HCT116 (cell line): ENCODE data around the gene REG1A. TPM values are rescaled to one million over a fixed set of nuclear protein-coding genes. Genes with fewer than 3 reads are reported as not detected.

Experiments used
- ATAC-seq: fragments of 200-7000 bp; cut with Tn5 transposase; 2 replicates; pipeline ENCODE4 v1.9.1; 2020; ENCODE audit warnings: mild to moderate bottlenecking, moderate library complexity
- BruUV-seq: library from RNA; stranded (reverse); fragments of 400-500 nt; replicated peaks from 2 replicates; lab custom pipeline; 2021; lab: Mats Ljungman, UMichigan
- CTCF ChIA-PET: fragments of 300-600 bp; sonication (Branson Sonifier 250); formaldehyde crosslinking; loops from one replicate; lab custom pipeline; 2021; ENCODE audit warnings: antibody characterized with exemption; lab: Charles Lee
- POLR2A ChIA-PET: fragments of 300-600, 350-600 bp; sonication (Branson Sonifier 250); formaldehyde crosslinking; loops from one replicate; lab custom pipeline; 2021; ENCODE audit warnings: antibody characterized with exemption; lab: Charles Lee
- RAD21 ChIA-PET, 2 experiments: fragments of 300-600 bp; sonication (Branson Sonifier 250); formaldehyde crosslinking; loops; one replicate each; lab custom pipeline; 2023; ENCODE audit warnings: low total read pairs in 2 of 2; ENCODE audit not compliant: uncharacterized antibody in 2 of 2, unreplicated experiment in 2 of 2, low non-redundant PET in 1 of 2; lab: Charles Lee
- DNase-seq: peaks from one replicate; pipeline ENCODE4 v3.0.0-alpha.2; 2010; ENCODE audit warnings: low read depth, low spot score
- H2AFZ ChIP-seq: fragments of 200-600 bp; shearing (Covaris generic), sonication (generic); 2 replicates; pipeline ENCODE4 v1.6.1; 2017; ENCODE audit warnings: low read depth, mixed run types, mixed read lengths, antibody characterized with exemption, low read length; ENCODE audit not compliant: poor library complexity, severe bottlenecking
- H3K27ac ChIP-seq: 2 replicates; pipeline ENCODE4 v1.5.1; 2012; ENCODE audit warnings: low read depth, low read length
- H3K27me3 ChIP-seq: fragments of 200-600 bp; sonication (generic); 2 replicates; pipeline ENCODE4 v1.6.1; 2016; ENCODE audit warnings: mixed run types, low read length, mixed read lengths; ENCODE audit not compliant: insufficient read depth
- H3K36me3 ChIP-seq, 2 experiments: fragments of 200-500 bp in 1 of 2; fragments of 200-600 bp in 1 of 2; sonication (Bioruptor generic) in 1 of 2; sonication (generic) in 1 of 2; 2 replicates each; pipeline versions ENCODE4 v1.5.1 to v1.6.1; 2014 to 2016; ENCODE audit warnings: low read length in 2 of 2, inconsistent platforms in 1 of 2, mixed read lengths in 1 of 2, mixed run types in 1 of 2; ENCODE audit not compliant: insufficient read depth in 2 of 2, control insufficient read depth in 1 of 2
- H3K4me1 ChIP-seq, 2 experiments: fragments of 200-600 bp in 1 of 2; sonication (generic) in 1 of 2; 2 replicates each; pipeline versions ENCODE4 v1.5.1 to v1.6.1; 2012 to 2017; ENCODE audit warnings: low read length in 2 of 2, inconsistent platforms in 1 of 2, mild to moderate bottlenecking in 1 of 2, mixed read lengths in 1 of 2, mixed run types in 1 of 2, moderate library complexity in 1 of 2; ENCODE audit not compliant: insufficient read depth in 2 of 2, control insufficient read depth in 1 of 2
- H3K4me2 ChIP-seq: fragments of 200-600 bp; sonication (generic); 2 replicates; pipeline ENCODE4 v1.6.1; 2017; ENCODE audit warnings: mixed run types, low read length, mixed read lengths
- H3K4me3 ChIP-seq, 2 experiments: fragments of 200-600 bp in 1 of 2; sonication (generic) in 1 of 2; replicated peaks in 1 of 2; 2 replicates each; pipeline ENCODE4 v1.5.1; 2011 to 2016; ENCODE audit warnings: low read length in 2 of 2, control low read depth in 1 of 2, low read depth in 1 of 2, mild to moderate bottlenecking in 1 of 2, mixed read lengths in 1 of 2, mixed run types in 1 of 2
- H3K79me2 ChIP-seq: fragments of 200-600 bp; sonication (generic); 2 replicates; pipeline ENCODE4 v1.6.1; 2017; ENCODE audit warnings: mild to moderate bottlenecking, mixed run types, low read length, moderate library complexity, mixed read lengths; ENCODE audit not compliant: insufficient read depth
- H3K9ac ChIP-seq: fragments of 200-600 bp; sonication (generic); 2 replicates; pipeline ENCODE4 v1.6.1; 2016; ENCODE audit warnings: low read length, mixed read lengths
- H3K9me2 ChIP-seq: fragments of 200-600 bp; sonication (generic), shearing (Covaris generic); 2 replicates; pipeline ENCODE4 v1.6.1; 2017; ENCODE audit warnings: mixed run types, mild to moderate bottlenecking, moderate library complexity; ENCODE audit not compliant: insufficient read depth
- H3K9me3 ChIP-seq, 2 experiments: fragments of 200-500 bp in 1 of 2; fragments of 200-600 bp in 1 of 2; sonication (Bioruptor generic) in 1 of 2; sonication (generic) in 1 of 2; 2 replicates each; pipeline ENCODE4 v1.6.1; 2014 to 2017; ENCODE audit warnings: low read length in 2 of 2, mixed read lengths in 2 of 2, inconsistent platforms in 1 of 2, low read depth in 1 of 2, mild to moderate bottlenecking in 1 of 2, mixed run types in 1 of 2, moderate library complexity in 1 of 2; ENCODE audit not compliant: control insufficient read depth in 1 of 2, insufficient read depth in 1 of 2
- H4K20me1 ChIP-seq: fragments of 200-600 bp; sonication (generic), shearing (Covaris generic); 2 replicates; pipeline ENCODE4 v1.6.1; 2017; ENCODE audit warnings: mixed run types, mild to moderate bottlenecking, moderate library complexity; ENCODE audit not compliant: insufficient read depth
- CBX3 ChIP-seq: IDR thresholded peaks from 2 replicates; pipeline ENCODE4 v1.6.1; 2012; ENCODE audit warnings: low read depth
- CEBPB ChIP-seq: IDR thresholded peaks from 2 replicates; pipeline ENCODE4 v1.6.1; 2012; ENCODE audit warnings: low read depth
- CTCF ChIP-seq, 3 experiments: fragments of 200-600 bp in 1 of 3; sonication (generic) in 1 of 3; IDR thresholded peaks in 2 of 3; conservative IDR thresholded peaks in 1 of 3; 2 replicates each; pipeline ENCODE4 v1.5.1; 2012 to 2017; ENCODE audit warnings: low read depth in 2 of 3, low read length in 2 of 3, antibody characterized with exemption in 1 of 3, borderline replicate concordance in 1 of 3, control low read depth in 1 of 3, mild to moderate bottlenecking in 1 of 3, mixed read lengths in 1 of 3, mixed run types in 1 of 3, moderate library complexity in 1 of 3; ENCODE audit not compliant: insufficient read depth in 1 of 3
- EGR1 ChIP-seq: IDR thresholded peaks from 2 replicates; pipeline ENCODE4 v1.6.1; 2012; ENCODE audit warnings: low read depth
- ELF1 ChIP-seq: IDR thresholded peaks from 2 replicates; pipeline ENCODE4 v1.6.1; 2012; ENCODE audit warnings: low read depth, borderline replicate concordance
- EZH2 ChIP-seq: fragments of 200-600 bp; sonication (generic); IDR thresholded peaks from 2 replicates; pipeline ENCODE4 v1.6.1; 2017; ENCODE audit warnings: antibody characterized with exemption, mixed run types
- EZH2phosphoT487 ChIP-seq: fragments of 200-600 bp; IDR thresholded peaks from 2 replicates; pipeline ENCODE4 v1.6.1; 2018; ENCODE audit warnings: antibody characterized with exemption, borderline replicate concordance
- FOSL1 ChIP-seq: IDR thresholded peaks from 2 replicates; pipeline ENCODE4 v1.6.1; 2012; ENCODE audit warnings: low read depth
- JUND ChIP-seq: IDR thresholded peaks from 2 replicates; pipeline ENCODE4 v1.6.1; 2012
- REST ChIP-seq: IDR thresholded peaks from 2 replicates; pipeline ENCODE4 v1.6.1; 2012; ENCODE audit warnings: low read depth
- SIN3A ChIP-seq: IDR thresholded peaks from 2 replicates; pipeline ENCODE4 v1.6.1; 2012; ENCODE audit warnings: low read depth
- TCF7L2 ChIP-seq: IDR thresholded peaks from 2 replicates; pipeline ENCODE4 v1.7.0; 2011; ENCODE audit warnings: borderline replicate concordance, inconsistent platforms; ENCODE audit not compliant: insufficient read depth, insufficient read length; ENCODE audit errors: extremely low read depth
- YY1 ChIP-seq: IDR thresholded peaks from 2 replicates; pipeline ENCODE4 v1.6.1; 2011; ENCODE audit warnings: low read length, low read depth, moderate library complexity, mild to moderate bottlenecking; ENCODE audit not compliant: insufficient replicate concordance; ENCODE audit errors: extremely low read depth
- ZBTB33 ChIP-seq: IDR thresholded peaks from 2 replicates; pipeline ENCODE4 v1.6.1; 2011; ENCODE audit warnings: mild to moderate bottlenecking, low read length, moderate library complexity; ENCODE audit not compliant: insufficient replicate concordance; ENCODE audit errors: extremely low read depth
- intact Hi-C: fragments of 100-400 bp; cut with micrococcal nuclease; formaldehyde crosslinking; loops from 2 replicates; pipeline ENCODE4 v1.10.0; 2022
- total RNA-seq: library from RNA; stranded (reverse); gene quantifications from one replicate; pipeline ENCODE4 v1.2.1, GENCODE V29; 2021; ENCODE audit not compliant: unreplicated experiment

The REG1A gene
- total RNA-seq, 1 experiment from 2014 or later, result 5.2 TPM

- POLR2A ChIA-PET, result no interaction called here
- H3K27ac ChIP-seq, result no peak overlapping the region
- intact Hi-C loops, result no loop called here
- no peak overlapping the region for H3K9ac ChIP-seq
- H3K9me2 ChIP-seq, result no peaks in the 10 kb centered on the region
- H3K4me1 ChIP-seq, result no peaks in the 10 kb centered on the region
- no peak overlapping the region for H3K4me2 ChIP-seq
- CTCF ChIA-PET, result no interaction called here
- H3K79me2 ChIP-seq, result no peaks in the 10 kb centered on the region
- TF ChIP-seq CEBPB (no peak), EZH2 (no peak), ZBTB33 (no peak)
- H3K4me3 ChIP-seq, result no peak overlapping the region
- H3K9me3 ChIP-seq, result peaks cover 0 to 32% of the 10 kb centered on the region in 2 experiments; a peak in 2 of 4 replicates
- no peaks in the 10 kb centered on the region for H4K20me1 ChIP-seq
- no peaks in the 10 kb centered on the region for H3K36me3 ChIP-seq
- BruUV-seq, result no TSS peak
- RAD21 ChIA-PET, result no interaction called here
- no peaks in the 10 kb centered on the region for H3K27me3 ChIP-seq
- H2AFZ ChIP-seq, result no peak overlapping the region
- DNase-seq, result no peak
- ATAC-seq, result no peak
These were observed 49.2 kb upstream of the REG1A start for GRCh38 chr2:79071078-79071477.

- Histone ChIP-seq H3K4me2 (no peak overlapping the region), H3K36me3 (no peaks in the 10 kb centered on the region), H2AFZ (no peak overlapping the region), H3K9me3 (peaks cover 8 to 20% of the 10 kb centered on the region in 2 experiments; a peak in 2 of 4 replicates), H3K79me2 (no peaks in the 10 kb centered on the region), H3K27ac (no peak overlapping the region), H3K9ac (no peak overlapping the region), H4K20me1 (no peaks in the 10 kb centered on the region), H3K9me2 (no peaks in the 10 kb centered on the region), H3K4me3 (no peak overlapping the region), H3K4me1 (no peaks in the 10 kb centered on the region), H3K27me3 (no peaks in the 10 kb centered on the region)
- RAD21 ChIA-PET, result no interaction called here
- intact Hi-C loops, result no loop called here
- POLR2A ChIA-PET, result no interaction called here
- BruUV-seq, result no TSS peak
- no peak for DNase-seq
- CTCF ChIA-PET, result no interaction called here
- no peak for ATAC-seq
- TF ChIP-seq YY1 (no peak), CBX3 (no peak), SIN3A (no peak), REST (no peak), EGR1 (no peak), TCF7L2 (no peak), JUND (no peak), FOSL1 (no peak), ELF1 (no peak), EZH2phosphoT487 (no peak), CTCF (IDR thresholded peaks at IDR 0.05 in 2 of 3, conservative IDR thresholded peaks at IDR 0.05 in 1 of 3; ENCODE audit: borderline replicate concordance in 1 of 3, insufficient read depth in 1 of 3, low read depth in 2 of 3, low read length in 2 of 3) (no peak)
These were observed 37.3 kb upstream of the REG1A start for GRCh38 chr2:79082987-79083386.
